ENCODE measurements around the gene SPAG16.

SPAG16 gene

GRCh38 chr2:213496226-213496625 is 212.0 kb downstream of the SPAG16 start:
- 86 to 88% methylated on average over 1 to 2 of the region's 2 CpGs for WGBS, 2 experiments
- Histone ChIP-seq H3K4me1 (ENCODE audit: control insufficient read depth, insufficient read depth, low read length) (no peaks in the 10 kb centered on the region), H3K27me3 (ENCODE audit: control insufficient read depth, insufficient read depth, low read length, poor library complexity, severe bottlenecking) (no peaks in the 10 kb centered on the region), H3K9me3 (ENCODE audit: control insufficient read depth, low read length) (no peaks in the 10 kb centered on the region), H3K27ac (ENCODE audit: insufficient read depth, low read depth, low read length, poor library complexity, severe bottlenecking) (no peak overlapping the region), H3K36me3 (ENCODE audit: control insufficient read depth, insufficient read depth, low read length) (no peaks in the 10 kb centered on the region), H3K4me3 (ENCODE audit: insufficient read depth, low read depth, low read length) (no peak overlapping the region)

DNA sequence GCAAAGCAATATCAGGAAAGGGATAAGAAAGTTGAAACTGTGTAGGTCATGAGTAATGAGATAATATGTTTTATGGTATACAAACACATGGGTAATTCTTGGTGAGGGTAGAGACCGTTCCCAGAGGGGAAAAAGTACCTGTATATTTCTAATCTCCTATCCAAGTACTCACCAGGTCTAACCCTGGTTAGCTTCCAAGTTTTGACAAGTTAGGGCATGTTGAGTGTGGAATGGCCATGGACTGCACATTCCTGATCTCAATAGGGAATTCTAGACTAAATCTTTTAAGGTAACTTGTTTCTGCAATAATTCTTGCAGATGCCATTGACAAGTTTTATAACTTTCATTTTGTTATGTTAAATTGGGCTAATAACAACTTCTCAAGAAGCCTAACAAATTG is 216.6 kb downstream of the SPAG16 start:
- Histone ChIP-seq H3K4me1 (ENCODE audit: control insufficient read depth, insufficient read depth, low read length) (no peaks in the 10 kb centered on the region), H3K27ac (ENCODE audit: insufficient read depth, low read depth, low read length, poor library complexity, severe bottlenecking) (no peak overlapping the region), H3K27me3 (ENCODE audit: control insufficient read depth, insufficient read depth, low read length, poor library complexity, severe bottlenecking) (no peaks in the 10 kb centered on the region), H3K9me3 (ENCODE audit: control insufficient read depth, low read length) (no peaks in the 10 kb centered on the region), H3K4me3 (ENCODE audit: insufficient read depth, low read depth, low read length) (no peak overlapping the region), H3K36me3 (ENCODE audit: control insufficient read depth, insufficient read depth, low read length) (no peaks in the 10 kb centered on the region)
- 86% methylated on average over 1 of the region's 1 CpG; no CpG with 5 or more reads in 1 of the 2 experiments for WGBS, 2 experiments

GRCh38 chr2:213524164-213524563 is 239.9 kb downstream of the SPAG16 start:
- Histone ChIP-seq H3K4me3 (ENCODE audit: insufficient read depth, low read depth, low read length) (no peak overlapping the region), H3K36me3 (ENCODE audit: control insufficient read depth, insufficient read depth, low read length) (no peaks in the 10 kb centered on the region), H3K27me3 (ENCODE audit: control insufficient read depth, insufficient read depth, low read length, poor library complexity, severe bottlenecking) (no peaks in the 10 kb centered on the region), H3K4me1 (ENCODE audit: control insufficient read depth, insufficient read depth, low read length) (no peaks in the 10 kb centered on the region), H3K27ac (ENCODE audit: insufficient read depth, low read depth, low read length, poor library complexity, severe bottlenecking) (no peak overlapping the region), H3K9me3 (ENCODE audit: control insufficient read depth, low read length) (peaks cover 3% of the 10 kb centered on the region)

GRCh38 chr2:213537579-213537978 is 253.3 kb downstream of the SPAG16 start:
- H3K27ac ChIP-seq (ENCODE audit: insufficient read depth, low read depth, low read length, poor library complexity, severe bottlenecking), result no peak overlapping the region
- no peaks in the 10 kb centered on the region for H3K4me1 ChIP-seq (ENCODE audit: control insufficient read depth, insufficient read depth, low read length)
- H3K27me3 ChIP-seq (ENCODE audit: control insufficient read depth, insufficient read depth, low read length, poor library complexity, severe bottlenecking), result no peaks in the 10 kb centered on the region
- no peaks in the 10 kb centered on the region for H3K36me3 ChIP-seq (ENCODE audit: control insufficient read depth, insufficient read depth, low read length)
- H3K9me3 ChIP-seq (ENCODE audit: control insufficient read depth, low read length), result no peaks in the 10 kb centered on the region
- H3K4me3 ChIP-seq (ENCODE audit: insufficient read depth, low read depth, low read length), result no peak overlapping the region
- WGBS, 2 experiments, result 100% methylated on average over 1 of the region's 1 CpG

- Histone ChIP-seq H3K4me3 (ENCODE audit: insufficient read depth, low read depth, low read length) (no peak overlapping the region), H3K9me3 (ENCODE audit: control insufficient read depth, low read length) (no peaks in the 10 kb centered on the region), H3K36me3 (ENCODE audit: control insufficient read depth, insufficient read depth, low read length) (no peaks in the 10 kb centered on the region), H3K27me3 (ENCODE audit: control insufficient read depth, insufficient read depth, low read length, poor library complexity, severe bottlenecking) (no peaks in the 10 kb centered on the region), H3K4me1 (ENCODE audit: control insufficient read depth, insufficient read depth, low read length) (no peaks in the 10 kb centered on the region), H3K27ac (ENCODE audit: insufficient read depth, low read depth, low read length, poor library complexity, severe bottlenecking) (no peak overlapping the region)
- 96 to 100% methylated on average over 1 of the region's 1 CpG for WGBS, 2 experiments
These were observed 260.7 kb downstream of the SPAG16 start for GRCh38 chr2:213544940-213545339.

- no peaks in the 10 kb centered on the region for H3K9me3 ChIP-seq (ENCODE audit: control insufficient read depth, low read length)
- 81% methylated on average over 2 of the region's 2 CpGs; no CpG with 5 or more reads in 1 of the 2 experiments for WGBS, 2 experiments
These were observed 261.2 kb downstream of the SPAG16 start for GRCh38 chr2:213545481-213545880.

DNA sequence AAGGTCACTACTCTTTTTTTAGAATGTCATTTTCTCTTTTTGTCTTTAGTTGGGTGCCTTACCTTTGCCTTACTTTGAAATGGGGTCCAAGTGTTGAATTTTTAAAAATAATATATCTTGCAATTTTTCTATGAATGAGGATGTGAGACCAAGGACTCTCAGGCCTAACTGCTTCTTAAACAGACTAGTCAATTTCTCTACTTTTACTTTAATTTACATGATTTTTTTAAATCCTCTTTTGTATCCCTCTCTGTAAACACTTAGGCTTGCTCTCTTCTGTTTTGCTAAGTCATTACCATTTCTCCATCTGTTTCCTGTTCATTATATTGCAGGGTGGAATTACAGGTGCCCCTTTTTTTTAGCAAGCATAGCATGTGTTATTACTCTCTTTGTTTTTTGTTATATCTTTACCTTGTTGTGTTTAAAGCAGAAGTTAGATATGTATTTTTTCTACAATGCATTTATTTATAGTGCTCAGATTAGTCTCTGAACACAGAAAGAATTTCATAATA is 261.8 kb downstream of the SPAG16 start:
- Histone ChIP-seq H3K27ac (ENCODE audit: insufficient read depth, low read depth, low read length, poor library complexity, severe bottlenecking) (no peak overlapping the region), H3K4me1 (ENCODE audit: control insufficient read depth, insufficient read depth, low read length) (no peaks in the 10 kb centered on the region), H3K4me3 (ENCODE audit: insufficient read depth, low read depth, low read length) (no peak overlapping the region), H3K27me3 (ENCODE audit: control insufficient read depth, insufficient read depth, low read length, poor library complexity, severe bottlenecking) (no peaks in the 10 kb centered on the region), H3K9me3 (ENCODE audit: control insufficient read depth, low read length) (no peaks in the 10 kb centered on the region), H3K36me3 (ENCODE audit: control insufficient read depth, insufficient read depth, low read length) (no peaks in the 10 kb centered on the region)

More at GRCh38 chr2:213545481-213545880, 261.2 kb downstream of the SPAG16 start:
- no peak overlapping the region for H3K27ac ChIP-seq (ENCODE audit: insufficient read depth, low read depth, low read length, poor library complexity, severe bottlenecking)
- H3K36me3 ChIP-seq (ENCODE audit: control insufficient read depth, insufficient read depth, low read length), result no peaks in the 10 kb centered on the region
- no peak overlapping the region for H3K4me3 ChIP-seq (ENCODE audit: insufficient read depth, low read depth, low read length)
- no peaks in the 10 kb centered on the region for H3K4me1 ChIP-seq (ENCODE audit: control insufficient read depth, insufficient read depth, low read length)
- H3K27me3 ChIP-seq (ENCODE audit: control insufficient read depth, insufficient read depth, low read length, poor library complexity, severe bottlenecking), result no peaks in the 10 kb centered on the region

- Histone ChIP-seq H3K36me3 (ENCODE audit: control insufficient read depth, insufficient read depth, low read length) (no peaks in the 10 kb centered on the region), H3K4me1 (ENCODE audit: control insufficient read depth, insufficient read depth, low read length) (no peaks in the 10 kb centered on the region), H3K9me3 (ENCODE audit: control insufficient read depth, low read length) (no peaks in the 10 kb centered on the region), H3K27me3 (ENCODE audit: control insufficient read depth, insufficient read depth, low read length, poor library complexity, severe bottlenecking) (no peaks in the 10 kb centered on the region), H3K27ac (ENCODE audit: insufficient read depth, low read depth, low read length, poor library complexity, severe bottlenecking) (no peak overlapping the region), H3K4me3 (ENCODE audit: insufficient read depth, low read depth, low read length) (no peak overlapping the region)
- 80 to 100% methylated on average over 1 of the region's 1 CpG for WGBS, 2 experiments
These were observed 267.3 kb downstream of the SPAG16 start for GRCh38 chr2:213551526-213551925.

DNA sequence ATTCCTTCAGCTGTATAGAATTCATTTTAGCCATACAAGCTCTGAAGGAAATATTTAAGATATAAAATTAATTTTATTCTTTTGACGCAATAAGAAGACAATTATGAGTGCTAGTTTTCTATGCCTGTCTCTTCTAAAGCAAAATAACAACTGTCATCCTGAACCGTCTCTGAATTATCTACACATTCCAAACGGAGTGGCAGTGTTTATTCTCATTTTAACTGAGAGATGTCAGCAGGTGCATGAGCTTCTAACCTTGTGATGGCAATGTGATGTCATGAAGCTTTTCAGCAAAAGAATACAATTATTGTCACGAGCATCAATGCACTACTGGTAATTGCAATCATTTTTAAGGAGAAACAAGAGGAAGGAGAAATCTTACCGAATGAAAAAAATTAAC is 274.8 kb downstream of the SPAG16 start:
- Histone ChIP-seq H3K27me3 (ENCODE audit: control insufficient read depth, insufficient read depth, low read length, poor library complexity, severe bottlenecking) (no peaks in the 10 kb centered on the region), H3K4me3 (ENCODE audit: insufficient read depth, low read depth, low read length) (no peak overlapping the region), H3K27ac (ENCODE audit: insufficient read depth, low read depth, low read length, poor library complexity, severe bottlenecking) (no peak overlapping the region), H3K4me1 (ENCODE audit: control insufficient read depth, insufficient read depth, low read length) (no peaks in the 10 kb centered on the region), H3K36me3 (ENCODE audit: control insufficient read depth, insufficient read depth, low read length) (no peaks in the 10 kb centered on the region), H3K9me3 (ENCODE audit: control insufficient read depth, low read length) (no peaks in the 10 kb centered on the region)
- WGBS, 2 experiments, result 83 to 95% methylated on average over 5 of the region's 5 CpGs

DNA sequence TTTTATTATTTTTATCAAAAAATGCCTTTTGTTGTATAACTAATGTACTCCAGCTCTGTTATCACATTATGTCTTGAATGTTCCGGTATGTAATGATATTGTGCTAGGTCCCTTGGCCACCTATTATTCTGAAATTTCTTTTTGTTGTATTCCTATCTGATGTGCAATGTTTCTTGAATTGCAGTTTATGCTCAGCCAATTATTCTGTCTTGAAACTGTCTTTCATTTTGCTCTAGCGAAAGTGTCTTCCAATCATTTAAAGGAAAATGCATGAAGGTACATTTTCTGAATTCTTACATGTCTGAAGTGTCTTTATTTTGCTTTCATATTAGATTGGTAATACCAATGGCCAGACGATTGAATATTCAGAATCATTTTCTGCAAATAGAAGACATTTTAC is 277.5 kb downstream of the SPAG16 start:
- Histone ChIP-seq H3K36me3 (ENCODE audit: control insufficient read depth, insufficient read depth, low read length) (no peaks in the 10 kb centered on the region), H3K4me3 (ENCODE audit: insufficient read depth, low read depth, low read length) (no peak overlapping the region), H3K27ac (ENCODE audit: insufficient read depth, low read depth, low read length, poor library complexity, severe bottlenecking) (no peak overlapping the region), H3K4me1 (ENCODE audit: control insufficient read depth, insufficient read depth, low read length) (no peaks in the 10 kb centered on the region), H3K27me3 (ENCODE audit: control insufficient read depth, insufficient read depth, low read length, poor library complexity, severe bottlenecking) (no peaks in the 10 kb centered on the region), H3K9me3 (ENCODE audit: control insufficient read depth, low read length) (no peaks in the 10 kb centered on the region)
- 88 to 94% methylated on average over 1 to 3 of the region's 3 CpGs for WGBS, 2 experiments
